AG08395 (cell line): ENCODE results near the gene TIAM2.
"Not testable (repeated sequence)": the region's sequence is repeated elsewhere in the genome, so short reads cannot be mapped to it uniquely, and the experiment has no call there.

Experiments
- DNase-seq: peaks from one replicate; pipeline ENCODE4 v3.0.0; 2012; ENCODE audit warnings: mixed read lengths, low spot score

The TIAM2 gene

DNA sequence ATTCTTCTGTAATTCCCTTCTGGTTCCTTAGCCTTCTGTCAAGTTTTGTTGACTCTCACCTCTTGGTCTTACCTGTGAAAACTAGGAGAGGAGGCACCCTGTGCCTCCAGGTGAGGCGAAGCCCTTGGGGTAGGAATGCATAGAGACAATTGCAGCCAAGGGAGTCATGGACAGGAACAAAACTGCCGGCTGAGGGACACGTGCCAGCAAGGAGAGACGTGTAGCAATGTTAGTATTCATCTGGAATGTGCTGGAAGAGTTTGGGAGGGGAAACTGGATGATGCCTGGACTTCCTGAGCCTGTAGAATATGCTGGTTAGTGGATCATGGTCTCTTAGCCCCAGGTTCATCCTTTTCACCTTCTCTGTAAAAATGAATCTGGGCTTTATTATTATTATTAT, 3.9 kb upstream of the TIAM2 start:
- DNase-seq = peak; percentile 24

DNA sequence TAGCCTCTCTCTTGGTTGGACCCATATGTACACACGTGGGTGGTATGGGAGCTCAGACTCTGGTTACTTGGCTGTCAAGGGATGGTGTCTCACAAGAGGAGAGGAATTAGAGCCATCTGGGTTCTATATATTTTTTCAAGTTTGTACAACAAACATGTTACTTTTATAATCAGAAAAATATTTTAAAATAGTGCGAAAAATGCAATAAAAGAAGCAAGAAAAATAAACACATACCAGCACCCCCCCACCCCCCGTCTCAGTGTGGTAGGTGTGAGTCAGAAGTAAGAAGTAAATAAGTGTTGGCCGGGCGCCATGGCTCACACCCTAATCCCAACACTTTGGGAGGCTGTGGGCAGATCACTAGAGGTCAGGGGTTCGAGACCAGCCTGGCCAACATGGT, 2.1 kb upstream of the TIAM2 start:
- DNase-seq = no peak

DNA sequence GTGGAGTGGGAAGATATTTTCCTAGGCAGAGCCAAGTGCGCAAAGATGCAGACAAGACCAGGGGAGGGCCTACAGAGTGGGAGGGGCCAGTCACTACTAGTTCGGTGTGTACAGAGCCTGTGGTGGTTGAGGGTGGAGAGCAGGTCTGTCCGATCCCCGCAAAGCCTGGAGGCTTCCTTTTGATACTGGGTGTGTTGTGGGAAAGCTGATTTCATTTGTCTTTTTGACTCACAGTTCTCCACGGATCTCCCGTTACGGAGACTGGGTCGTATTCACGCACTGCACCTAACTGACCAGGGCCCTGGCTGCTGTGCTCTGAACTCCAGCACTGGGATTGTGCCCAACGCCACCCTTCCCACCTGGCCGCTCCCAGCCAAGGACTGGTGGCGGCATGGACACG, 1.4 kb upstream of the TIAM2 start:
- DNase-seq = no peak

DNA sequence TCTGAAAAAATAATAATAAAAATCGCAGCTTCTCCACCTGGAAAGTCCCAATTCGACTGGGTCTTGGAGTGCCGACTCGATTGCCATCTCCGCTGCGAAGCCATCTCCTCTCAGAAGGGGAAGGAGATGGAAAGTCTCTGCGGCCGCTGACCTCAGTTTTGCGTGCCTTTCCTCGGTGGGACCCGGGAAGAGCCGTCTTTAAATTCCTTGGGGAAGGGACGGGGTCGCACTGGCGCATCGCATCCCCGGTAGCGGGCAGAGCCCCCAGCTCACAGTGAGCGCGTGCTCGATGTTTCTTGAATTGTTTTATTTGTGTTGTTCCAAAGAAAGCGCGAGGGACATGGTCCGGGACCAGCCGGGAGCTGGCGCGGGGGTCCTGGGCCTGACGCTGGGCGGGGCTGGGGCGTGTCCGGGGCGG, 270 bp upstream of the TIAM2 start:
- no peak for DNase-seq

DNA sequence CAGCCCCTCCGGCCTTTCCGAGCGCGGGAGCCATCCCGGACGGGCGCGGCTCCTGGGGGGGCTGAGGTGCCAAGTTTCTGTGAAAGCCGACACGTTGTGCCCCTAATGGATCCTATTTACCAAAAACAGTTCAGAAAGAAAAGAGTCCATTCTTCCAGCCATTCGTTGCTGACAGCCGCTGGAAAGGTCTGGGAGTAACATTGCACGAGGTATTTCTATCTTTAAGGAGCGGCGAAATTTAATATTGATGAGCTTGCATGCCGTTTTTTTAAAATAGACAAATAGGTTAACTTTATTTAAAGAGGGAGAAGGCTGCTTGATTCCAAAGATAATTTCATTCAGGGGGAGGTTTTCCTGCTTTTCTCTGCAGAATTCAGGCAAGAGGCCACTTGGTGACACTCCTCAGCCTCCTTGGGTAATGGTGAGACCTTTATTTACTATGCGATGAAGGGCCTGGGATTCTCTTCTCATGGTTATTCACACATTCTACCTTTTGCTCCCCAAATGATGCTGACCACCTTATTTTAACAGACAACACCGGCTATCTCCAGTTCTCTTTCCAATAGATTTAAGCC, 988 bp downstream of the TIAM2 start:
- DNase-seq = peak; percentile 21

DNA sequence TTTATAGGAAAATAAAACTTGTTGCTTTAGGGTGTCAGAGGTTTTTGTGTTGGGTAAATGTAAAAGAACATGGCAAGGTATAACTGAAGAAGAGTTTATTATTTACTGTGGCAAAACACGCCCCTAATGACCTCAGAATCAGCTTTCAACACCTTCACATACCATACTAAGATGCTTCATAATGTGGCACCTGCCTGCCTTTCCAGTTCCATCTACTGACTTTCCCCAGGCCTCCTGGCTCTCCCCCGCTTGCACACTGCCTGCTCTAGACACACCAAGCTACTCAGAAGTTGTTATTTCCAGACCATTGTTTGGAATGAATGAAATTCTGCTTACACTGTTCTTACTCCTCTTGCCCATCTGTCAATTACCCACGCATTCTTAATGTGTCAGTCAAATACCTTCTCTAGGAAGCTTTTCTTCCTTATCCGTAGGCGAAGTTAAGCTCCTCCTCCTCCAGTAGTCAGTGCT, 1.8 kb downstream of the TIAM2 start:
- DNase-seq = no peak

DNA sequence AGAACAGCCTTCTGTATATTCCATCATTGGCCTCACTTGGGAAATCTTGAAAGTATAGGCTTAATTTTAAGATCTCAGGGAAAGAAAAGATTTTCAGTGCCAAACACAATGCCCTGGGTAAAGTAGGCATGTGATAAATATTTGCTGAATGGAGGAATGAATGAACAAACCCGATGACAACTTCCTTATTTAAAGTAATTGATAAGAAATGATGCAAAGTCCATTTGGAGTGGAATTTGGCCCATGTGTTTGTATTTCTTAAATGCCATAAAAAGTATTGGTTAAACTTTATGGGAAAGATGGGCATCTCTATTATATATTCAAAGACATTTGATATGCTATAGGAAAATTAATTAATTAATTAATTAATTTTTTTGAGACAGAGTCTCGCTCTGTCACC, 3.7 kb downstream of the TIAM2 start:
- DNase-seq = no peak

DNA sequence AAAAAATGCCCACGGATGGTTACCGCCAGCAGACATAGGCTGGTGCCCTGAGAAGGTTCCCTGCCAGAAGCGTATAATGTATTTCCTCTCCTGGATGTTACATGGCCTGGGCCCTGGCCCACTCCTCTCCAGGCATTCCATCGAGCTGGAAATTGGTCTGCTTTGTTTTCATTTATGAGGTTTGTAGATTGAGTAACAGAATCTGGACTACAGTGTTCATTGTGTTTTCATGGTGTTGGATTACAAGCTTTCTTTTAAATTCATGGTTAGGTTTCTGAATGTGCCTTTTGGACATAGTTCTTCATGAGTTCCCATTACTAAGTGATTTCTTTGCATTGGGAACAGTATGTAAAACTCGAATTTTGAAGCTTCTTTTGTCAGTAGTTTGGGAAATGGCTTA, 6.4 kb downstream of the TIAM2 start:
- DNase-seq = no peak

DNA sequence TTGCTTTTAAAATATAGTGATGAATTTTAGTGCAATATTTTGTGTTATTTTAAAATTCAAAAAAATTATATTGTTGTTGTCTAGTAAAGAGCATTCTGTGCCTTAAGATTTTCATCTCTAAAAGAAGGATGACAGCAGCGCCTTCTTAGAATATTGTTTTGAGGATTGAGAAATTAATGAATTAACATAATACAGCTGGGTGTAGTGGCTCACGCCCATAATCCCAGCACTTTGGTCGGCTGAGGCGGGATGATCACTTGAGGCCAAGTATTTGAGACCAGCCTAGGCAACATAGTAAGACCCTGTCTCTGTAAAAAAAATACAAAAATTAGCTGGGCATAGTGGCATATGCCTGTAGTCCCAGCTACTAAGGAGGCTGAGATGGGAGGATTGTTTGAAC, 6.8 kb downstream of the TIAM2 start:
- no peak for DNase-seq

DNA sequence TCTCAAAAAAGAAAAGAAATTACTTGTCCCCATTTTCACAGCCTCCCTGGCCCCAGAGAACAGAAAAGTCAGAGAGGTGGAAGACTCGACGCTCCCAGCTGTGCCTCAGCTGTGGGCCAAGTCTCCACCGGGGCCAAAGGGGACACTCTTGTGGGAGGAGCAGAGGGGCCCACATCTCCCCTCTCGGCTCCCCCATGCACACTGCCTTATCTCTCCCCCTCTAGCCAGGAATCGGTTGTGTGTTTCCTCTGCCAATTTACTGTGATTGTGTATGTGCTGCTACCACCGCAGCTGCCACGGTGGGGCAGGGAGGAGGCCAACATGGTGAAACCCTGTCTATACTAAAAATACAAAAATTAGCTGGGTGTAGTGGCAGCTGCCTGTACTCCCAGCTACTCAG, 8.4 kb downstream of the TIAM2 start:
- no peak for DNase-seq

DNA sequence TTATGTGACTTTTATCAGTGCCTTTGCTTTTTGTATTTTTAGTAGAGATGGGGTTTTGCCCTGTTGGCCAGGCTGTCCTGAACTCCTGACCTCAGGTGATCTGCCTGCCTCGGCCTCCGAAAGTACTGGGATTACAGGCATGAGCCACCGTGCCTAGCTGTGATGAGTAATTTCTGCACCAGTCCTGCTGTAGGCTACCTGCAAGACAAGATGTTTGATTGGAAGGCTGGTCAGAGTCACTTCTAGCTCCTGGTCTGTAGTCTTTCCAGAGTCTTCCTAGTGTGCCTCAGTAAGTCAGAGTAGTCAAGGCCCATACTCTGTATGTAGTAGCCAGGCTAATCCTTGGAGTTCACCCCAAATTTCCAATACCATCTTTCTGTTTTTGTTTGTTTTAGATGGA, 8.9 kb downstream of the TIAM2 start:
- no peak for DNase-seq

DNA sequence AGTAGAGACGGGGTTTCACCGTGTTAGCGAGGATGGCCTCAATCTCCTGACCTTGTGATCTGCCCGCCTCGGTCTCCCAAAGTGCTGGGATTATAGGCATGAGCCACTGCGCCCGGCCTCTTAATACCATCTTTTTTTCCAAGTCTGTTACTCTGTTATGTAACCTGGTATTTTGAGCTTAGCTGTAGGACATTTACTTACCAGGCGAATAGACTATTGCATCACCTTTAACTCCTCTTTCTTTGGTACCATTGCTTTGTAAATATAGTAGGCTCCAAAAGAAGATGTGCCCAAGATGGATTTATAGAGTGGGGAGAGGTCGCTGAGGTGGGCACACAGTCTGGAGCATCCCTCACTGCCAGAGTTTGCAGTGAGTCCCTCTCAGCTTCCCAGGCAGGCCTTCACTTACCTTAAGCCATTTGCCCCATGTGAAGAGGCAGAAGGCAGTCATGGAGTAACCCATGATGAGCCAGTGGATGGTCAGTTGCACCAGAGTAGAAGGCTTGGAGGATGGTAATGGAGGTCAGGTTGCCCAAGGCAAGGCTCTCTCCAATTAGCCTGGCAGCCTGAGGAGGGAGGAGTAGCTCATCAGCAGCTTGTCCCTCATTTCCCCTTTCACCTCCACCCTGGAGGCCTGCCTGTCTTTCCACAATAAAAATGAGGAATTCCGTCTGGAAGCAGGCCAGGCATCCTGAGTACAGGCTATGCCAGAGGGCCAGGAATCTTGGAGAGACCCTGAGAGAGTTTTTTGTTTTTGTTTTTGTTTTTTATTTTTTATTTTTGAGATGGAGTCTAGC, 9.7 kb downstream of the TIAM2 start:
- DNase-seq = no peak

DNA sequence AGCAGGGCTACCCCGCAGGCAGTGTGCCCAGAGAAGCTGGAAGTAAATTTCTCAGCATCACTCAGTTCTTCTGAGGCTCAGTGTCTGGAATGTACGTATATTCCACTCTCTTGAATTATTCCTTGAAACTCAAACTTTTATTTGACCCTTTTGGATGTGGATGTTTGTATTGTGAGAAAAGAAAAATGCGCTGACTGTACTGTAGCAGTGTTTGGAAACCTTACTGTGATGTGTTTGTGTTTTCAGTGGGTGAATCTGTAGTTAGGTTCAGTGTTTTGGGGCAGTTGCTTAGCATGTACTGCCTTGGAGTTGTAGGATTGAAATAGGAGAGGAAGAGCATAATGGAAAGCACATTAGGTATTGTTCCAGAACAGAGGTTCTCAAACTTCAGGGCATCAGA, 13.5 kb downstream of the TIAM2 start:
- no peak for DNase-seq

DNA sequence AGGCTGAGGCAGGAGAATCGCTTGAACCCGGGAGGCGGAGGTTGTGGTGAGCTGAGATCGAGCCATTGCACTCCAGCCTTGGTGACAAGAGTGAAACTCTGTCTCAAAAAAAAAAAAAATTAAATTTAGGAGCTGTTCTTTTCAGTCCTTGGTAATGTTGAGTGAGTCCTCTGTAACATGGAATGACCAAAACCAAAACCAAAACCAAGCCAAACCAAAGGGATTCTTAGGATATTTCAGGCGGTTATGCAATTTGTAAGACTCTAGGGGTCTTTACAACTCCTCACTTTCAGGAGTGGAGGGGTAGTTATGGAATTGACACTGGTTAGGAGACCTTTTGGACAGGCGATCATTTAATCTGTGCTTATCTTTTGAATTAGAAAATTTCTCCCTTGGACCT, 15.8 kb downstream of the TIAM2 start:
- no peak for DNase-seq

DNA sequence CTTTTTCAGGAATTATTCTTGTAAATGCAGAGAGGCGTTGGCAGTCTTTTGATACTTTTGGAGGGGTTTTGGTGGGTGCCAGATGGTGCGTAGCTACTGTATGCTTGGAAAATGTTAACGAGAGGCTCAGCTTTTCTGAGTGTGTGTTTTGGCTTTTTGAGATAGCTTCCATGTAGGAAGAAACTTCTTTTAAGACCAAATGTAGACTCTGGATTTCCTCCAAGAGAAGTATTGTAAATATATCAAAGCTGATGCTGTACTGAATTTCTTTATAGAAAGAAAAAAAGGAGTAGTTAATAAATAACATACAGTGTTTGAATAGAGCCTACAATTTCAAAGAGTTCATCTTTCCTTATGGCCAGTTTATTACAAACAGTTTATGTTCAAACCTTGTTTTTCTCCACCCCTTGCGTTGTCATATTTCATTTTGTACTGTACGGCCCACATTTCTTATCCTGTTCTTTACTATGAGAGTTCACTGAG, 16.7 kb downstream of the TIAM2 start:
- no peak for DNase-seq

DNA sequence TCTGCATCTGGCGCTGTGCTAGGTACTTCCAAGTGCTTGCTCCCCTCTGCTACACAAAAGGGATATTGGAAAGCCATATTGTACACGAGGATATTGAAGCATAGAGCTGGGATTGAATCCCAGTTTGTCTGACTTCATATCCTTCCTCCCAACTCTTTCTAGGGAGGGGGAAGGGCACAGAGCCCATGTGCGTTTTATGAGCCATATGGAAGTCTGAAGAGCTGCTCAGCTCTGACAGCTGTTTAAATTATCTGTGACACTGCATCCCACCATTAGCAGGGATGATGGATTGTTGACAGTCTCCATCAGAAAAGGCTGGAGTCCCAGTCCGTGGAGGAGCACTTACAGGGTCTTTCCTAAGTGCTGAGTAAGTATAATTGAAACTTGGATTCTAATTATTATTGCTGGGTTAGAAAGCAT, 18.4 kb downstream of the TIAM2 start:
- no peak for DNase-seq

DNA sequence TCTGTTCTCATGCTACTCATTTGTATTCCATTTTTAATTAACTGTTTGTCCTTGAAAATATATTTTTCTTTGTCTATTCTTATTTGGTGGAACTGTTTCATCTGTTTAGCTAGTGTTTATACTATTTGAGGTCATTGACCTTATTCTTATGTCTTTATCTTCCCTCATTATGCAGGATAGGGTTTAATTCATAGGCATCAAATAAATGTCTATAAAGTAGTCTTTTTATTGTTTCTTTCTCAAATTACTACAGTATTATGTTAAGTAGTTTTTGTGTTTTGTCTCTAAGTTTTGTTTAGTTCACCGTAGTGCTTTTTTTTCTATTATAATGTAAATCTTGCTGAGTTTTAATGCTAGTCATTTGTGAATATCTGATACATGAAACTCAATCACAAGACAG, 19.0 kb downstream of the TIAM2 start:
- no peak for DNase-seq

DNA sequence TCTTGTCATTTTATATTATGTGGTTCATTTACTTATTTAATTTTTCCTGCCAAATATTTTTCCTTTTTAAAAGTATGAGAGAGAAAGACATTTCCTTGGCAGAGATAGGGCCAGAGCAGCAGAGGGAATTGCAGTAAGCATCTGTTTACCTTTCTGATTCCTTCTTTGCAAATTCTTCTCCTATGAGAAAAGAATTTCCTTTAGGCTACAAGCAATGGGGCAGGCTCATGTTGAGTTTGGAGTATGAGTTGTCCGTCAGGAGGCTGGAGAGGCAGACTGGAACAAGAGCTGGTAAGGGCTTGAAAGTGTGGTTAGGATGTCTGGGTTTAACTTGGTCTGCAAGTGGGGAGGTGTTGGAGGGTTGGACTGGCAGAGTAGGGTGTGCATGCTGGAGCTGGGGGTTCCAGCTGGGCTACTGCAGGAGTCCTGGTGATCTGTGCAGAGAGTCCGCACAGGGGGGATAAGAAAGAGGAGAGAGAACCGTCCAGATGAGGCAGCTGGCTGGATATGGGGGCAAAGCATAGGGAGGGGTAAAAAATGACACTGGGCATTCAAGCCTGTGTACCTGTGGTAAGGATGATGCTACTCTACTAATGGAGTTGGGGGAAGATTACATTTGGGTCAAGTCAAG, 19.7 kb downstream of the TIAM2 start:
- no peak for DNase-seq

DNA sequence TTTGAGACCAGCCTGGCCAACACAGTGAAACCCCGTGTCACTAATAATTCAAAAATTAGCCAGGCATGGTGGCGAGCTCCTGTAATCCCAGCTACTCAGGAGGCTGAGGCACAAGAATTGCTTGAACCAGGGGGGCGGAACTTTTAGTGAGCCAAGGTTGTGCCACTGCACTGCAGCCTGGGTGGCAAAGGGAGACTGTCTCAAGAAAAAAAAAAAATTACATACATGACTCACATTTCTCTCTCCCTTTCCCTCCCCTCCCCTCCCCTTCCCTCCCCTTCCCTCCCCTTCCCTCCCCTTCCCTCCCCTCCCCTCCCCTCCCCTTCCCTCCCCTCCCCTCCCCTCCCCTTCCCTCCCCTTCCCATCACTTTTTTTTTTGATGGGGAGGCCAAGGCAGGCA, 23.3 kb downstream of the TIAM2 start:
- DNase-seq = not testable (repeated sequence)

DNA sequence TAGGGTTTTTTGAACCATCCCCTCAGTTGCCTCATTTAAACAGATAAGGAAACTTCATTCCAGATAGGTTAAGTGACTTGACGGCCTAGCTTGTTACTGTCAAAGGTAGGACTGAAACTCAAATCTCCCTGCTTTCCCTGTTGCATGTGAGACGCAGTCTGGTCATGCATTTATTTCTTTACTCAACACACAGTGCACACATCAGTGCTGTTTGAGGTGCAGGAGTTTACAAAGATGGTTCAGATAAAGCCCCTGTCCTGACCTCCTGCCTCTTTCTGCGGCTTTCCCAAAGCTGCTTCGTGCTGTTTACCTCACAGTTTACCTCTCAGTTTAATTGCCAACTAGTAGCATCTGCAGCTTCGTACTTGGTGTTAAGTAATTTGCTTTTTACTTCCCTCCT, 26.6 kb downstream of the TIAM2 start:
- no peak for DNase-seq

DNA sequence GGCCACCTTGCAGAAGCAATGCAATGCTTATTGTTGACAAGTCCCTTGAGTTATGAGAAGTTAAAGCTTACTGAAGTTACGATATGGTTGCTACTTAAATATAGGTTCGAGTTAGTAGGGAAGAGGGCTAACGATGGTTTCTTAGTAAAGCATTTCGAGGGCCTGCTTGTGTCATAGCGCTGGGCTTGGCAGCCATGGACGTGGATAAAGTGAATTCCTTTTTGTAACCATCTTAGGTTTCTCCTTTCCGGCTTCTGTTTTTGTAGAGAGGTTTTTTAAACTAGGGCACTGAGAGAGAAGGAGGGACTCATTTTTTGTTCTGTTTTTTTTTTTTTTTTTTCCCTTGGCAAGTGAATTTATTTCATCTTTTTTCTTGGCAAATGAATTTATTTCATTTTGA, 27.6 kb downstream of the TIAM2 start:
- no peak for DNase-seq

DNA sequence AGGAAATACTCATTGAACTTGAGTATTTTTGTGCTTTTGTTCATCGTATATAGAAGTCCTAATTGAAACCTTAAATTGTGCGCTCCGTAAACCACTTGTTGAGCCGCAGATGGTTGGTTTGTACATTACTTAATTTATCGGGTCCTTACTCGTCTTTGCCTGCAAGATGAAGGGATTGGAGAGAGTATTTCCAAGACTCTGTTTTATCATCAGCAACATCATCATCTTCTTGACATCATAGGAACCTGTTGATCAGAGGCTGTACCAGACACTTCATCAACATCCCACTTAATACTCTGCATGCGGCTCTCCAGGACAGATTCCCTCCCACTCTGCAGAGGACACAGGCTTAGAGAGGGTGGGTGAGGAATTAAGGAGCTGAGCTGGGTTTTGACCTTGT, 28.6 kb downstream of the TIAM2 start:
- DNase-seq = no peak

DNA sequence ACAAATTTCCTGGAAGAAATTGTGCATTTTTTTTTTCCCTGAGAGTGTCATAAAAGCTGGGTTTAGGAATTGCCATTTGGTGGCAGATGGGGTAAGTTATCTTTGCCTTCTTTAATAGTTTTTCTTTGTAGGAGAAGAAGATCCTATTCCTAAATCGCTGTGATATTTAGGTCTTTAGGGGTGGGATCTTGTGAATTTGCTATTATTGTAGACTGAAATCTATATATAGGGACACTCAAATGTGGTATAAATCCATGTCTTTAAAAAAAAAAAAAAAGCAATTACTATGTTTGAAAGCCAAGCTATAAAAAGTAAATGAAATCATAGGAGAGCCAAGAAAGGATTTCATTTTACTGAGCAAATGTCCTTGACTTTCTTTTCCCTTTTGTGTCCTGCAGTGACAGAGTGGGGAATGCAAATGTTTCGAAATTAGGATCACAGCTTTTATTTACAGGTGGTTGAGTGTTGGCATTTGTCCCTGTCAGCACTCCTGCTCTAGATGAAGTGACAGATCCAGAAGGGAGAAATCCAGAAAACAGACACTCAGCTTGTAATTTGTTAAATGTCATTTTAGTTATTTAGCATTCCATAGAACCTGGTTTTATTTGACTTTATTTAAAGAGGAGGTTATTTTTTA, 29.4 kb downstream of the TIAM2 start:
- no peak for DNase-seq
